GM18499 (cell line): Measurements from ENCODE around the gene ARPC5.
"Not testable (repeated sequence)": the region's sequence is repeated elsewhere in the genome, so short reads cannot be mapped to it uniquely, and the experiment has no call there.

Experiments
- ATAC-seq: cut with Tn5 transposase; IDR thresholded peaks from one replicate; pipeline ENCODE4 v1.9.1; 2021; ENCODE audit warnings: moderate number of reproducible peaks; ENCODE audit not compliant: insufficient read depth, unreplicated experiment

Gene ARPC5

DNA sequence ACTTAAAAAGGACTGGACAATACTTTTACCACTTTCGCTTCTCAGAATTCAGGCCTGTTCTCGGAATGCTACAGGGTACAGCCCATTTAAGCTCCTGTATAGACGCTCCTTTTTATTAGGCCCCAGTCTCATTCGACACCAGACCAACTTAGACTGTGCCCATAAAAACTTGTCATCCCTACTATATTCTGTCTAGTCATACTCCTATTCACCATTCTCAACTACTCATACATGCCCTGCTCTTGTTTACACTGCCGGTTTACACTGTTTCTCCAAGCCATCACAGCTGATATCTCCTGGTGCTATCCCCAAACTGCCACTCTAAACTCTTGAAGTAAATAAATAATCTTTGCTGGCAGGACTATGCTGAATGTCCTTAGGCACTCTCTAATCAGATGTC, 17.4 kb downstream of the ARPC5 start:
- ATAC-seq: not testable (repeated sequence)

DNA sequence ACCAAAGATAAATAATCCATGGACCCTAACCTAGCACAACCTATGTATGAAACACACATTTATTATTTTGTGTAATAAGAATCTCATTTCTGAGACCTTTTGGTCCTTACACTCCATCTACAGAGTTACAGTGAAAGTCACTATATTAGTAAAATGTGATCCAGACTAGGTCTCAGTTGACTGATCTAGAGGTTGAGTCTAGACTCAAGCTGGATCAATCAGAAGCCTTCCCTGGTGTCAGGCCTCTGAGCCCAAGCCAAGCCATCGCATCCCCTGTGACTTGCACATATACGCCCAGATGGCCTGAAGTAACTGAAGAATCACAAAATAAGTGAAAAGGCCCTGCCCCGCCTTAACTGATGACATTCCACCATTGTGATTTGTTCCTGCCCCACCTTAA, 22.6 kb downstream of the ARPC5 start:
- ATAC-seq: not testable (repeated sequence)

- ATAC-seq: no peak
These were observed 23.2 kb downstream of the ARPC5 start for GRCh38 chr1:183612407-183612806.

DNA sequence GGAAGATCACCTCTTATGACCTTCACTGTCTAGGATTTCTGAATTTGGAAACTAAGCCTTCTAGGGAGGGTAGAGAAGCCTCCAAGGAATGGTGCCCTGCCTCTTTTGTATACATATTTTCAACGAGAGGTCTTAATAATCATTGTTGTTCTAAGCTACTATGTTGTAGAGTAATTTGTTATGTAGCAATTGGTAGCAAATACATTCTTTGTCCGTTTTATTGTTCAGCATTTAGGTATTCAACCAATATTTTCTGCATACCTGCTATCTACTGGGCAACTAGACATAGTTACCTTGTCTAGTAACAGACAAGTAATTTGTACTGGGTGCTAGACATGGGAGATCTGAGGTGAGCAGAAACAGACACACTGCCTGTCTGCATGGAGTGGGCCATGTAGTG, 24.6 kb downstream of the ARPC5 start:
- no peak for ATAC-seq

- no peak for ATAC-seq
These were observed 25.7 kb downstream of the ARPC5 start for GRCh38 chr1:183609759-183610452.

GRCh38 chr1:183609313-183609712, 26.3 kb downstream of the ARPC5 start:
- ATAC-seq: peak; percentile 43

GRCh38 chr1:183607322-183607980, 28.1 kb downstream of the ARPC5 start:
- no peak for ATAC-seq

GRCh38 chr1:183605904-183606303, 29.7 kb downstream of the ARPC5 start:
- ATAC-seq: no peak

DNA sequence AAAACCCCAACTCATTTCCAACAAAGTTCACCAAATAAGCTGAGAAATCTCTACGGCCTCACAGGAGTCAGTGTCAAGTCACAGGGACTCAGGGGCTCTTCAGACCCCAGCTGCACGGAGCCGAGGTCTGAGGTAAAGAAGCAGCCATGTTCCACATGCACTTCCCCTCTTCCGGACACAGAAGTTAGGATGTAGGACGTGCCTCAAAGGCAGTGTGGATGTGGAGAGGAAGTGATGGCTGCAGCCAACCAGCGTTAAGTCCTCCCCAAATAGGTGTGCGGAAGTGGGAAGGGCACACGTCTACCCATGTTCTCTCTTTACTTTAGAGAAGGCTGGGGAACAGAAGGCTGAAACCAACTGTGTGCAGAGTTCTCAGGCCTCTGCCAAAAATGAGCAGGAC, 30.8 kb downstream of the ARPC5 start:
- ATAC-seq: no peak

DNA sequence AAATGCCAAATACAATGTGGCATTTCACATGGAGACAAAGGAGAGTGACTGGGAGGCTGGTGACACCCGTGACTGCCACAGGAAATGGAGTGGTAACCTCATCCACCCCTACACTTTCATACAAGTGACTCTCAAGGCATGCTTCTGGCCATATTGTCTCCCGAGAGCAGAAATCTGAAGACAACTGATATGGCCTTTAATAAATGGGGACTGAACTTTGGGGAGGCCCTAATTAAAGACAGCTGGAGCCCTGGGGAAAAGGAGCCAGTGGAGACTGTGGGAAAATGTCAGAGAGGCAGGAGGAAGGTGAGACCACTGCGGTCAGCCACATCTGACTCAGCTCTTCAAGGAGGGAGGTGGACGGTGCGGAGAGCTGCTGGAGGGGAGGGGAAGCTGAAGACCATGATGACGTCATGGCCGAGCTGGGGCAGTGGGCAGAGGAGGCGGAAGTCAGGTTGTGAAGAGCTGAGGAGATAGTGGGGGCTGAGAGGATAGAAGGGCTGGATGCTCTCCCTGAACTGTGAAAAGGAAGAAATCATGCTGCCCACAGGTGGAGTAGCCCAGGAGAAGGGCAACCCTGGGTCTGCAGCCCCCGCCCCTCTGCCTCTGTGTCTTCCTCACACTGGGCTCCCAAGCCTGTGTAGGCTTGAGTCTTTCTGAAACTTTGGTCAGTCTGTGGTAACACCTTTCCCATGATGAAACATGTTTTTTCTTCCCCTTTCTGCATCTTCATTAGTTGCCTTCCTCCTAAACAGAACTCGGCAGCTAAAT, 31.4 kb downstream of the ARPC5 start:
- ATAC-seq: no peak

DNA sequence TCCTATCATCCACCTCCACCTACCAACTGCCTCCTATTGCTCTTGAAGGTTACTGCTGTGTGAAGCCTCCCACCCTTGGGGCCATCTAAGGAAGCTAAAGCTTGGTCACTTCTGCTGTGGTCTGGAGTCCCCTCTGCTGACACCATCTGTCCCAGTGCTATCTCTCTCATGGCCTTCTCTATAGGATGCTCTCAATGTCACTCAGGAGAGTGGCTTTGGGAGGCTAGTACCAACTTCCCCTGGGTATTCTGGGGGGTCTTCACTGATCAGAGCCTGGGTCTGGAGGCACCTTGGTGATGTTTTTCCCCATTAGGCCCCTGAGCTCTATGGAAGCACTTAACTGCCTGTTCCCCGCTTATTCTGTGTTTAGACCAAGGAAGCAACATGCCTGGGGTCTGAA, 33.1 kb downstream of the ARPC5 start:
- no peak for ATAC-seq

GRCh38 chr1:183600634-183601033, 34.9 kb downstream of the ARPC5 start:
- ATAC-seq: no peak

GRCh38 chr1:183600136-183600535, 35.4 kb downstream of the ARPC5 start:
- no peak for ATAC-seq

DNA sequence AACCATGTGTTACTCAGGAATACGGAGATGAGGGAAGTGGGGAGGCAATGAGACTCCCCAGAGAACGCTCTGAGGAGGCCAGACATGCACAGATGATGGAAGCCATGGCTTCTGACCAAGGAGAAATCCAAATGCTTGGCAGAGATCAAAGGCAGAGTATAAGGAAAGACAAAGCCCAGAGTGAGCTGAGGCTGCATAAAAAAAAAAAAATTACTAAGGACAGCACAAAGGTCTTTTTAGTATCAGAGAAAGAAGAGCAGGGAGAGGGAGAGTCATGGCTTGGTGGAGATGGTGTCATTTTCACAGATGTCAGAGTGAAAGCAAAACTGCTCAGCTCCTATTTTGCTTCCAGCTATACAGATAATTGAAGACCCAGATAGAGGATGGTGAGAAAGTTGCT, 37.2 kb downstream of the ARPC5 start:
- ATAC-seq: no peak

- ATAC-seq: no peak
These were observed 37.8 kb downstream of the ARPC5 start for GRCh38 chr1:183597656-183598347.

DNA sequence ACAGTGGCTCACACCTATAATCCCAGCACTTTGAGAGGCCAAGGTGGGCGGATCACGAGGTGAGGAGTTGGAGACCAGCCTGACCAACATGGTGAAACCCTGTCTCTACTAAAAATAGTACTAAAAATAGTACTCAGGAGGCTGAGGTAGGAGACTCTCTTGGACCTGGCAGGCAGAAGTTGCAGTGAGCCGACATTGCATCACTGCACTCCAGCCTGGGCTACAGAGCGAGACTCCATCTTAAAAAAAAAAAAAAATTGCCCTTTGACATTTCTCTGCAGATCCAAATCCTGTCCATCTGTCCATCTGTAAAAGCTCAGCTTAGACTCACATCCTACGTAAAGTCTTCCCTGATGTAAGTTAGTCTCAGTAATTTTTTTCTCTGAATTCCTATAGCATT, 39.1 kb downstream of the ARPC5 start:
- ATAC-seq: no peak

DNA sequence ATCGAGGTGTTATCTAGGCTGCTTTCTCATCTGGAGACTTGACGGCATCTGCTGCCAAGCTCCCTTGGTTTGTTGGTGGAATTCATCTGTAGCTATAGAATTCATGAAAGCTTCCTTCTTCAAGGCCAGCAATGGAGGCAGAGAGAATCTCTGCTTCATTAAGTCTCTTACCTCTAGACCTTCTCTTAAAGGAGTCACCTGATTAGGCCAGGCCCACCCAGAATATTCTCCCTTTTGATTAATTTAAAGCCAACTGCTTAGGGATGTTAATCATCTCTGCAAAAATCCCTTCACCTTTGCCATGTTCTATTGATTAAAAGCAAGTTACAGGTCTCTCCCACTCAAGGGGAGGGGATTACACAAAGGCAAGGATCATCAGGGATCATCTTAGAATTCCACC, 40.0 kb downstream of the ARPC5 start:
- no peak for ATAC-seq

DNA sequence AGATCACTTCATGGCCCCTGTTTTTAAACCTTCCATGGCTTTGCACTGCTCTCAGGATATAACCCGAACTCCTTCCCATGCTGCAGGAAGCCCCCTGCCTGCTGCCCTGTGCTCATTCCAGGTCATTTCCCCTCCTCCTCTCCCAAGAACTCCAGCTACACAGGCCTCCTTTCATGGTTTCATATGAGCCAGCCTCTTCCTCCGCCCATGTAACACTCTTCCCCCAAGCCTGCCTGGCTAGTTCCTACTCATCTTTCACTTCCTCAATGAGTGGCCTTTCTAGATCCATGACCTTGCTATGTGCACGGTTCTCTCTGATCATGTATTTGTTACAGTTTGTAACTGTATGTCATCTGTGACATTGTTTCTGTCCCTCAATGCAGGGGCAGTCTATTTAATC, 42.2 kb downstream of the ARPC5 start:
- ATAC-seq: peak; percentile 32

DNA sequence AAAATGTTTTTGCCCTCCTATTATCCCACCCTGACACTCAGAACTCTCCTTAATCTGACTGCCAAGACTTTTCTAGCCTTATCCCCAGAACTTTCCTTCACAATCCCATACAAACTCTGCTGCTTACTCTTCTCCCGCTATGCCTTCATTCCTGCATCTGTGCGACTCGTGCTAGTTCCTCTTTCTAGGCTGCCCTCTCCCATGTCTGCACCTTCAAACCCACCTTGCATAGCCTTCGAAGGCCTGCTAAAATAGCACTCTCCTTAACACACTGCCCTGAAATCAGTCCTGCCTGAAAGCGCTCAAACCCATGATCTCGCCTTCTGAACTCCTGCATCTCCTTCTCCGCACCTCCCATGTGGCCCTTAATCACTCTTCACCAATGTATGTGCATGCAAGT, 42.9 kb downstream of the ARPC5 start:
- no peak for ATAC-seq

- ATAC-seq: peak; percentile 74
These were observed 45.1 kb downstream of the ARPC5 start, which contains the start of gene NCF2 for GRCh38 chr1:183590244-183591191. Gene NCF2 (minus strand): TSS chr1:183590459. CDS start chr1:183590329, 130 bp downstream.
